Hepatocyte (in vitro differentiated cells): ENCODE measurements around the gene MDGA2. TPM values are rescaled to one million over a fixed set of nuclear protein-coding genes. Genes with fewer than 3 reads are reported as not detected.

ENCODE experiments used
- DNase-seq: peaks from one replicate; pipeline ENCODE4 v3.0.0-alpha.2; 2016; ENCODE audit warnings: low spot score
- H2AFZ ChIP-seq: fragments of 200-600 bp; sonication (generic); 2 replicates; pipeline ENCODE4 v1.6.0; 2016; ENCODE audit warnings: antibody characterized with exemption, mild to moderate bottlenecking
- H3K27ac ChIP-seq: fragments of 200-600 bp; sonication (generic); 2 replicates; pipeline ENCODE4 v1.5.1; 2016; ENCODE audit warnings: mild to moderate bottlenecking
- H3K27me3 ChIP-seq: fragments of 200-600 bp; sonication (generic); 2 replicates; pipeline ENCODE4 v1.6.1; 2016
- H3K36me3 ChIP-seq: fragments of 200-600 bp; sonication (generic); replicated peaks from 2 replicates; pipeline ENCODE4 v1.5.1; 2016; ENCODE audit warnings: low read depth; ENCODE audit not compliant: insufficient read depth
- H3K4me1 ChIP-seq: fragments of 200-600 bp; sonication (generic); 2 replicates; pipeline ENCODE4 v1.5.1; 2016; ENCODE audit warnings: mild to moderate bottlenecking, moderate library complexity; ENCODE audit not compliant: insufficient read depth
- H3K4me2 ChIP-seq: fragments of 200-600 bp; sonication (generic); 2 replicates; pipeline ENCODE4 v1.6.0; 2016
- H3K4me3 ChIP-seq: fragments of 200-600 bp; sonication (generic); 2 replicates; pipeline ENCODE4 v1.5.1; 2016; ENCODE audit warnings: mild to moderate bottlenecking
- H3K79me2 ChIP-seq: fragments of 200-600 bp; sonication (generic); 2 replicates; pipeline ENCODE4 v1.6.0; 2017; ENCODE audit warnings: mild to moderate bottlenecking
- H3K9me2 ChIP-seq: fragments of 200-600 bp; sonication (generic); replicated peaks from 2 replicates; pipeline ENCODE4 v1.6.0; 2017; ENCODE audit warnings: mild to moderate bottlenecking; ENCODE audit not compliant: insufficient read depth
- H3K9me3 ChIP-seq: fragments of 200-600 bp; sonication (generic); 2 replicates; pipeline ENCODE4 v1.5.1; 2016; ENCODE audit warnings: low read depth, mild to moderate bottlenecking
- H4K20me1 ChIP-seq: fragments of 200-600 bp; sonication (generic); 2 replicates; pipeline ENCODE4 v1.6.0; 2016; ENCODE audit warnings: mild to moderate bottlenecking; ENCODE audit not compliant: insufficient read depth, poor library complexity, severe bottlenecking
- EZH2 ChIP-seq: fragments of 200-600 bp; sonication (generic); IDR thresholded peaks from 2 replicates; pipeline ENCODE4 v1.6.1; 2016; ENCODE audit warnings: antibody characterized with exemption, mild to moderate bottlenecking, borderline replicate concordance
- EZH2phosphoT487 ChIP-seq: fragments of 200-600 bp; sonication (generic); IDR thresholded peaks from one replicate; pipeline ENCODE4 v1.6.1; 2018; ENCODE audit warnings: antibody characterized with exemption, mild to moderate bottlenecking, low read depth, moderate library complexity; ENCODE audit not compliant: unreplicated experiment, severe bottlenecking
- WGBS: methylation state at CpG from one replicate; pipeline ENCODE4 v1.1.6; 2016; ENCODE audit warnings: low lambda C conversion rate; ENCODE audit errors: missing lambda C conversion rate; 5-methylcytosine and 5-hydroxymethylcytosine counted together
- polyA plus RNA-seq: library from polyadenylated mRNA; unstranded; fragments of >200 nt; fragmentation: Nextera tagmentation; extraction: Ambion mirVana; gene quantifications from 2 replicates; pipeline ENCODE4 v1.2.1, GENCODE V29; 2016
- total RNA-seq: library from RNA; depleted of rRNA; stranded (reverse); fragments of >200 nt; gene quantifications from 2 replicates; pipeline ENCODE4 v1.2.3, GENCODE V29; 2014
- TF ChIP-seq, protein P1 (sequence below): fragments of 200-600 bp; sonication (generic); IDR thresholded peaks from 2 replicates; pipeline ENCODE4 v1.5.1; 2016; ENCODE audit warnings: antibody characterized with exemption, mild to moderate bottlenecking; ENCODE audit not compliant: poor library complexity

MDGA2 gene
- total and polyA plus RNA-seq, 2 experiments from 2014 or later = 0.51 to 0.70 TPM

DNA sequence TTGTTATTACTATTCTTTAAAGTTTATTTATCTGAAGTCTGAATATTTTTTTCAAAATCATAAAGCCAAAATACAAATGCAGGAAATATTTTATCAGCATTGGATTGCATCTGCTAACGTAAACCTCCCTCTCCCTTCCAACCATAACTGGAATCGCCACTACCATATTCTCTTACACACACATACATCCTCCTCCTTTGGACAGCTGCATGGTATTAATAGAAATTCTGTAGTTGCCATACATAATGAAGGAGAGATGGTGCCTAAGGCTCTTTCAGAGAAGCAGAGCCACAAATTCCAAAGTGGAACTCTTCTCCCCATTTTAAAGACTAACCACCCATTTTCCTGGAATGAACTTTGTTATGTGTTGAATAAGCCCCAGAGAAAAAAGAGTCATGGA is 352.7 kb downstream of the MDGA2 start:
- no peak overlapping the region for H3K27ac ChIP-seq
- no peak overlapping the region for H3K4me2 ChIP-seq
- H2AFZ ChIP-seq = no peak overlapping the region
- no peak for DNase-seq
- H3K4me3 ChIP-seq = no peak overlapping the region
- no peaks in the 10 kb centered on the region for H3K9me3 ChIP-seq
- H4K20me1 ChIP-seq = no peaks in the 10 kb centered on the region
- WGBS = 90% methylated on average over 2 of the region's 2 CpGs
- H3K79me2 ChIP-seq = no peaks in the 10 kb centered on the region
- no peaks in the 10 kb centered on the region for H3K36me3 ChIP-seq
- H3K27me3 ChIP-seq = no peaks in the 10 kb centered on the region
- TF ChIP-seq, protein P1, sequence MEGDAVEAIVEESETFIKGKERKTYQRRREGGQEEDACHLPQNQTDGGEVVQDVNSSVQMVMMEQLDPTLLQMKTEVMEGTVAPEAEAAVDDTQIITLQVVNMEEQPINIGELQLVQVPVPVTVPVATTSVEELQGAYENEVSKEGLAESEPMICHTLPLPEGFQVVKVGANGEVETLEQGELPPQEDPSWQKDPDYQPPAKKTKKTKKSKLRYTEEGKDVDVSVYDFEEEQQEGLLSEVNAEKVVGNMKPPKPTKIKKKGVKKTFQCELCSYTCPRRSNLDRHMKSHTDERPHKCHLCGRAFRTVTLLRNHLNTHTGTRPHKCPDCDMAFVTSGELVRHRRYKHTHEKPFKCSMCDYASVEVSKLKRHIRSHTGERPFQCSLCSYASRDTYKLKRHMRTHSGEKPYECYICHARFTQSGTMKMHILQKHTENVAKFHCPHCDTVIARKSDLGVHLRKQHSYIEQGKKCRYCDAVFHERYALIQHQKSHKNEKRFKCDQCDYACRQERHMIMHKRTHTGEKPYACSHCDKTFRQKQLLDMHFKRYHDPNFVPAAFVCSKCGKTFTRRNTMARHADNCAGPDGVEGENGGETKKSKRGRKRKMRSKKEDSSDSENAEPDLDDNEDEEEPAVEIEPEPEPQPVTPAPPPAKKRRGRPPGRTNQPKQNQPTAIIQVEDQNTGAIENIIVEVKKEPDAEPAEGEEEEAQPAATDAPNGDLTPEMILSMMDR = no peak
- no peak for TF ChIP-seq EZH2
- no peaks in the 10 kb centered on the region for H3K9me2 ChIP-seq
- H3K4me1 ChIP-seq = peaks cover 3% of the 10 kb centered on the region

DNA sequence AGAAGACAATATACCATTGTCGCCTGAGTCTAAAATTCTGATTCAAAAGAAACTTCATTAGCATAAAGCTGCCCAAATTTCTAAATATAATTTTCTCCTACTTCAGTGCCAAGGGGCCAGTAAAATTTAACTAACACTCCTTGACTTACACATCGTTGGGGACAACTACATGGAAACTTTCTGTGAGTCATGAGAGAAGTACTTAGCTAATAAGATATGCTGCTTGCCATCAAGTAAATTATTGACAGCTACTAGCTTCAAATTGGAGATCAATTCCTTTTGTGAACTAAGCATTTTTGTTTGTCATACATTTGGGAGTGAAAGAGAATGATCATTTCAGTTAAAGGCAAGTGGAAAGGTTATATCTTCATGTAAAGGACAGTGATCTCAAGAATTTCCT is 373.3 kb downstream of the MDGA2 start:
- TF ChIP-seq, protein P1 = no peak
- TF ChIP-seq EZH2phosphoT487 (no peak), EZH2 (no peak)
- WGBS = 71% methylated on average over 2 of the region's 2 CpGs
- no peaks in the 10 kb centered on the region for H3K79me2 ChIP-seq

DNA sequence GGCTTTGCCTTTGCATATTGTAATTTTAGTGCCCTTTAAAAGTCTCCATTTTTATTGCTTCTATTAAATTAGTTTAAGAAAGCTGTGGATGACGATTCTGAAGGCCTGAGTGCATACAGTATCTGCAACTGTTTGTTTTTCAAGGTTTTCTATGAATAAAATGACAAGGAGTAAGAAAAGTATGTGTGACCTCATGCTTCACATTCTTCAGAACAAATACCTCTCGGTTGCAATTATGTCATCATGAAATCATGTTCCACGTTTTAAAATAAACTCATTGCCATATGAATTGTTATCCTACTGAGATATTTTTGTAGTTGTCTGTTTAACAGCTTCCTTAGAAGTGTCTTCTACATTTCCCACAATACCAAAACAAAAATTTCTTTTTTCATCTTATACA is 374.6 kb downstream of the MDGA2 start:
- Histone ChIP-seq H3K36me3 (no peaks in the 10 kb centered on the region), H3K27ac (no peak overlapping the region), H4K20me1 (no peaks in the 10 kb centered on the region), H3K9me2 (no peaks in the 10 kb centered on the region), H3K9me3 (no peaks in the 10 kb centered on the region), H3K4me3 (no peak overlapping the region), H2AFZ (no peak overlapping the region), H3K4me2 (no peak overlapping the region), H3K4me1 (no peaks in the 10 kb centered on the region), H3K79me2 (no peaks in the 10 kb centered on the region), H3K27me3 (no peaks in the 10 kb centered on the region)
- WGBS = 41% methylated on average over 3 of the region's 3 CpGs
- TF ChIP-seq EZH2phosphoT487 (no peak), EZH2 (no peak)
- TF ChIP-seq, protein P1 = no peak
- no peak for DNase-seq

More for the DNA sequence above, 373.3 kb downstream of the MDGA2 start:
- no peak overlapping the region for H3K4me3 ChIP-seq
- H3K4me2 ChIP-seq = no peak overlapping the region
- no peaks in the 10 kb centered on the region for H4K20me1 ChIP-seq
- H3K27me3 ChIP-seq = no peaks in the 10 kb centered on the region
- no peaks in the 10 kb centered on the region for H3K9me3 ChIP-seq
- no peaks in the 10 kb centered on the region for H3K4me1 ChIP-seq
- H3K27ac ChIP-seq = no peak overlapping the region
- no peak for DNase-seq
- H3K9me2 ChIP-seq = no peaks in the 10 kb centered on the region
- no peak overlapping the region for H2AFZ ChIP-seq
- no peaks in the 10 kb centered on the region for H3K36me3 ChIP-seq

DNA sequence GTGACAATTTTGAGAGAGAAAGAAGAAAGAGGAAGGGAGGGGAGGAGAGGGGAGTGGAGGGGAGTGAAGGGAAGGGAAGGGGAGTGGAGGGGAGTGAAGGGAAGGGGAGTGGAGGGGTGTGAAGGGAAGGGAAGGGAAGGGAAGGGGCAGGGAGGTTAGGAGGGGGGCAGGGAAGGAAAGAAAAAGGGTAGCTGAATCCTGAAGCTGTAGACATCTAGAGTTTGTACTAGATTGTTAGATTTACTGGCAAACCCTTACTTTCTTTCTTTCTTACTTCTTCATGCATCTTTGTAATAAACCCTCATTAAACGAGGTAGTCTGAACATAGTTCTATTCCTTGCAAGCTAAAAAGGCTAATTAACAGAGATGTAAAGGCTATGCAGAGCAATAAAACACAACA is 378.0 kb downstream of the MDGA2 start:
- no peak for TF ChIP-seq EZH2phosphoT487
- TF ChIP-seq EZH2 = no peak
- TF ChIP-seq, protein P1 = no peak
- no peaks in the 10 kb centered on the region for H3K36me3 ChIP-seq
- WGBS = 74% methylated on average over 1 of the region's 1 CpG

More for the DNA sequence above, 378.0 kb downstream of the MDGA2 start:
- Histone ChIP-seq H3K79me2 (no peaks in the 10 kb centered on the region), H3K4me2 (no peak overlapping the region), H3K27ac (no peak overlapping the region), H3K4me1 (no peaks in the 10 kb centered on the region), H2AFZ (no peak overlapping the region), H4K20me1 (no peaks in the 10 kb centered on the region), H3K9me3 (no peaks in the 10 kb centered on the region), H3K4me3 (no peak overlapping the region), H3K9me2 (no peaks in the 10 kb centered on the region), H3K27me3 (no peaks in the 10 kb centered on the region)
- no peak for DNase-seq
